ENCODE measurements around the gene SOD3.

GRCh38 chr4:24772952-24773351 lies 22.4 kb upstream of the SOD3 start:
- TF ChIP-seq YY1 (IDR thresholded peaks at IDR 0.05; ENCODE audit: insufficient read depth, insufficient read length), result no peak
- no peak for TF ChIP-seq ZNF274 (IDR thresholded peaks at IDR 0.05; ENCODE audit: low read depth, low read length)

All from NT2/D1 (cell line).